Sigmoid colon (tissue), 7 donors: Measurements from ENCODE around the gene RNF10. TPM values are rescaled to one million over a fixed set of nuclear protein-coding genes. Genes with fewer than 3 reads are reported as not detected.

Experiments used
- DNase-seq: peaks from one replicate; pipeline ENCODE4 v3.0.0-alpha.2; 2019
- H3K27ac ChIP-seq, 4 donors: fragments of 200-600 bp; sonication (generic); one replicate each; pipeline ENCODE4 v1.5.1; 2016 to 2019; ENCODE audit warnings: mild to moderate bottlenecking in 1 of 4
- H3K27me3 ChIP-seq, 3 donors: fragments of 200-600 bp; sonication (generic); one replicate each; pipeline ENCODE4 v1.5.1; 2019; ENCODE audit warnings: mild to moderate bottlenecking in 1 of 3
- H3K36me3 ChIP-seq, 4 donors: fragments of 200-600 bp; sonication (generic); one replicate each; pipeline ENCODE4 v1.5.1; 2016 to 2019
- H3K4me1 ChIP-seq, 4 donors: fragments of 200-600 bp; sonication (generic); one replicate each; pipeline ENCODE4 v1.5.1; 2017 to 2019
- H3K4me3 ChIP-seq, 4 donors: fragments of 200-600 bp; sonication (generic); one replicate each; pipeline ENCODE4 v1.5.1; 2017 to 2019; ENCODE audit warnings: mild to moderate bottlenecking in 2 of 4, moderate library complexity in 1 of 4
- H3K9me3 ChIP-seq, 4 donors: fragments of 200-600 bp in 3 of 4; sonication (generic) in 3 of 4; one replicate each; pipeline versions ENCODE4 v1.5.1 to v1.6.1; 2013 to 2019
- CTCF ChIP-seq, 4 experiments: fragments of 450-650 bp in 3 of 4; fragments of 200-600 bp in 1 of 4; IDR thresholded peaks; one replicate each; pipeline ENCODE4 v1.5.1; 2016 to 2019; ENCODE audit warnings: antibody characterized with exemption in 4 of 4, mild to moderate bottlenecking in 3 of 4, moderate library complexity in 2 of 4
- EP300 ChIP-seq, 4 donors: sonication (generic); formaldehyde crosslinking; IDR thresholded peaks; one replicate each; pipeline ENCODE4 v1.6.1; 2017; ENCODE audit warnings: antibody characterized with exemption in 4 of 4
- POLR2A ChIP-seq, 2 donors: fragments of 450-650 bp; IDR thresholded peaks; one replicate each; pipeline ENCODE4 v1.6.1; 2016; ENCODE audit warnings: antibody characterized with exemption in 2 of 2, mild to moderate bottlenecking in 2 of 2, moderate library complexity in 2 of 2
- POLR2AphosphoS5 ChIP-seq, 4 donors: sonication (generic); formaldehyde crosslinking; IDR thresholded peaks; one replicate each; pipeline ENCODE4 v1.6.1; 2017; ENCODE audit warnings: antibody characterized with exemption in 4 of 4
- WGBS, 2 donors: extraction: QIAGEN DNeasy Blood & Tissue Kit; methylation state at CpG; one replicate each; pipeline ENCODE4 v1.1.7; 2013; 5-methylcytosine and 5-hydroxymethylcytosine counted together
- intact Hi-C: fragments of 100-400 bp; cut with DNase I; formaldehyde crosslinking; loops from one replicate; pipeline ENCODE4 v1.15.1; 2023
- polyA plus RNA-seq, 3 donors: library from polyadenylated mRNA; stranded (reverse); fragments of 200-250 nt; gene quantifications; one replicate each; pipeline ENCODE4 v1.2.3, GENCODE V29; 2013
- total RNA-seq, 4 donors: library from RNA; depleted of rRNA; stranded (reverse); fragments of >200 nt; gene quantifications; one replicate each; pipeline ENCODE4 v1.1.0, GENCODE V29; 2016
- donor health status: healthy with polysubstance abuse.
- donor health status: Bipolar disorder and iron deficiency.
- donor health status: healthy.

Gene RNF10
- total and polyA plus RNA-seq, 7 donors = 106 to 177 (median 115) TPM

GRCh38 chr12:120496413-120497340 lies 37.5 kb upstream of the RNF10 start:
- H3K4me3 ChIP-seq = peak overlapping the region; percentile 76 to 99 (median 86)
- WGBS, 2 donors = 1% methylated on average over 47 of the region's 47 CpGs
- intact Hi-C loops = loop anchor here (2.0 to 5.0 kb wide), 2 partner anchors 32 to 86 kb away; partner anchors contain the start of genes COQ5 and POP5

GRCh38 chr12:120497524-120498150 lies 36.5 kb upstream of the RNF10 start:
- no peaks in the 10 kb centered on the region for H3K9me3 ChIP-seq
- peaks cover 0 to 30% (median 24%) of the 10 kb centered on the region in 4 donors for H3K4me1 ChIP-seq
- peaks cover 0 to 36% (median 3%) of the 10 kb centered on the region in 4 donors for H3K36me3 ChIP-seq
- TF ChIP-seq POLR2AphosphoS5 (IDR thresholded peaks at IDR 0.05) (no peak), POLR2A (IDR thresholded peaks at IDR 0.05) (no peak), CTCF (IDR thresholded peaks at IDR 0.05) (no peak), EP300 (IDR thresholded peaks at IDR 0.05) (no peak)
- peak overlapping the region; percentile 76 to 99 (median 86) for H3K4me3 ChIP-seq
- intact Hi-C loops = loop anchor here (2.0 to 5.0 kb wide), 2 partner anchors 31 to 85 kb away; partner anchors contain the start of genes COQ5 and POP5
- DNase-seq = no peak
- peak overlapping the region; percentile 86 to 96 (median 92) for H3K27ac ChIP-seq
- H3K27me3 ChIP-seq = no peaks in the 10 kb centered on the region
- 15 to 38% methylated on average over 9 of the region's 9 CpGs for WGBS, 2 donors

More at GRCh38 chr12:120496413-120497340, 37.5 kb upstream of the RNF10 start:
- TF ChIP-seq CTCF (IDR thresholded peaks at IDR 0.05) (no peak), POLR2A (IDR thresholded peaks at IDR 0.05) (no peak)
- Histone ChIP-seq H3K27me3 (no peaks in the 10 kb centered on the region), H3K9me3 (no peaks in the 10 kb centered on the region), H3K27ac (peak overlapping the region; percentile 86 to 96 (median 92)), H3K4me1 (peaks cover 0 to 30% (median 24%) of the 10 kb centered on the region in 4 donors), H3K36me3 (peaks cover 0 to 33% (median 0%) of the 10 kb centered on the region in 4 donors)
- DNase-seq = peak; percentile 84

GRCh38 chr12:120498870-120499515 lies 35.2 kb upstream of the RNF10 start:
- intact Hi-C loops = loop anchor here (5.0 kb wide), 1 partner anchor 83 kb away; the partner anchor contains the start of gene POP5
- 75 to 88% methylated on average over 3 of the region's 3 CpGs for WGBS, 2 donors
- Histone ChIP-seq H3K27me3 (no peaks in the 10 kb centered on the region), H3K9me3 (no peaks in the 10 kb centered on the region), H3K4me1 (peaks cover 0 to 30% (median 24%) of the 10 kb centered on the region in 4 donors), H3K27ac (peak overlapping the region in 2 of 4 donors; percentile 86 to 92), H3K4me3 (no peak overlapping the region), H3K36me3 (peaks cover 4 to 49% (median 11%) of the 10 kb centered on the region in 4 donors)
- TF ChIP-seq CTCF (IDR thresholded peaks at IDR 0.05) (no peak), POLR2AphosphoS5 (IDR thresholded peaks at IDR 0.05) (no peak), POLR2A (IDR thresholded peaks at IDR 0.05) (no peak), EP300 (IDR thresholded peaks at IDR 0.05) (no peak)
- no peak for DNase-seq

- Histone ChIP-seq H3K27me3 (no peaks in the 10 kb centered on the region), H3K36me3 (peaks cover 4 to 59% (median 11%) of the 10 kb centered on the region in 4 donors), H3K4me3 (no peak overlapping the region), H3K4me1 (peaks cover 0 to 22% (median 16%) of the 10 kb centered on the region in 4 donors), H3K27ac (no peak overlapping the region), H3K9me3 (no peaks in the 10 kb centered on the region)
- intact Hi-C loops = no loop called here
- TF ChIP-seq POLR2AphosphoS5 (IDR thresholded peaks at IDR 0.05) (no peak), POLR2A (IDR thresholded peaks at IDR 0.05) (no peak), CTCF (IDR thresholded peaks at IDR 0.05) (no peak), EP300 (IDR thresholded peaks at IDR 0.05) (no peak)
- no peak for DNase-seq
- WGBS, 2 donors = 81 to 86% methylated on average over 1 of the region's 1 CpG
Observed at GRCh38 chr12:120500581-120500980, 33.6 kb upstream of the RNF10 start.
